ENCODE results near the gene PLXDC2.

GRCh38 chr10:20146004-20146403 lies 329.8 kb downstream of the PLXDC2 start:
- TF ChIP-seq CTCF (IDR thresholded peaks at IDR 0.05; ENCODE audit: borderline replicate concordance, extremely low read depth, low read length, poor library complexity, severe bottlenecking) = no peak
- no peak for TF ChIP-seq EZH2 (IDR thresholded peaks at IDR 0.05; ENCODE audit: borderline replicate concordance, low read depth, low read length, severe bottlenecking)

Data from DND-41 (cell line).